HG03354 (cell line): ENCODE data around the gene PKD2.
"Not testable (repeated sequence)": the region's sequence is repeated elsewhere in the genome, so short reads cannot be mapped to it uniquely, and the experiment has no call there.

Experiments used
- ATAC-seq: cut with Tn5 transposase; IDR thresholded peaks from one replicate; pipeline ENCODE4 v1.9.1; 2021; ENCODE audit warnings: mild to moderate bottlenecking; ENCODE audit not compliant: unreplicated experiment, poor library complexity, severe bottlenecking

PKD2 gene

GRCh38 chr4:88104902-88105610 is 97.6 kb downstream of the PKD2 start:
- ATAC-seq = no peak

GRCh38 chr4:88106205-88106604 is 98.8 kb downstream of the PKD2 start:
- ATAC-seq = no peak

- no peak for ATAC-seq
These were observed 100.1 kb downstream of the PKD2 start for GRCh38 chr4:88107406-88108107.

GRCh38 chr4:88108108-88108465 is 100.7 kb downstream of the PKD2 start:
- not testable (repeated sequence) for ATAC-seq

GRCh38 chr4:88108747-88109122 is 101.3 kb downstream of the PKD2 start:
- ATAC-seq = no peak

GRCh38 chr4:88109123-88109881 is 101.9 kb downstream of the PKD2 start:
- ATAC-seq = no peak

- ATAC-seq = no peak
These were observed 103.4 kb downstream of the PKD2 start for GRCh38 chr4:88110826-88111225.

- no peak for ATAC-seq
These were observed 105.4 kb downstream of the PKD2 start for GRCh38 chr4:88112856-88113255.

- ATAC-seq = no peak
These were observed 108.2 kb downstream of the PKD2 start for GRCh38 chr4:88115587-88115986.

GRCh38 chr4:88119943-88120342 is 112.5 kb downstream of the PKD2 start:
- no peak for ATAC-seq

GRCh38 chr4:88122260-88122659 is 114.8 kb downstream of the PKD2 start:
- not testable (repeated sequence) for ATAC-seq
